GM04504 (cell line): ENCODE data around the gene KIAA1586.
"Not testable (repeated sequence)": the region's sequence is repeated elsewhere in the genome, so short reads cannot be mapped to it uniquely, and the experiment has no call there.

Experiments
- DNase-seq: peaks from one replicate; pipeline ENCODE4 v3.0.0-alpha.2; 2012; ENCODE audit warnings: low read depth

Gene KIAA1586

GRCh38 chr6:57044568-57044967 is 1.9 kb upstream of the KIAA1586 start:
- no peak for DNase-seq

GRCh38 chr6:57047257-57047585 is 728 bp downstream of the KIAA1586 start:
- DNase-seq = not testable (repeated sequence)

GRCh38 chr6:57047859-57048258 is 1.4 kb downstream of the KIAA1586 start:
- DNase-seq = not testable (repeated sequence)

- DNase-seq = no peak
Measured at GRCh38 chr6:57048577-57048976, 2.1 kb downstream of the KIAA1586 start.

- DNase-seq = no peak
Measured at GRCh38 chr6:57063847-57064246, 17.4 kb downstream of the KIAA1586 start.

- peak; percentile 5 for DNase-seq
Measured at GRCh38 chr6:57064809-57065208, 18.3 kb downstream of the KIAA1586 start.

GRCh38 chr6:57068061-57068460 is 21.6 kb downstream of the KIAA1586 start:
- no peak for DNase-seq

- DNase-seq = no peak
Measured at GRCh38 chr6:57069228-57069627, 22.7 kb downstream of the KIAA1586 start.

GRCh38 chr6:57069920-57070331 is 23.4 kb downstream of the KIAA1586 start:
- DNase-seq = no peak

- no peak for DNase-seq
Measured at GRCh38 chr6:57072108-57072507, 25.6 kb downstream of the KIAA1586 start.

- DNase-seq = no peak
Measured at GRCh38 chr6:57074383-57074782, 27.9 kb downstream of the KIAA1586 start.

GRCh38 chr6:57075092-57075491 is 28.6 kb downstream of the KIAA1586 start:
- DNase-seq = no peak

GRCh38 chr6:57078531-57079207 is 32.2 kb downstream of the KIAA1586 start:
- DNase-seq = no peak

- no peak for DNase-seq
Measured at GRCh38 chr6:57085471-57085870, 39.0 kb downstream of the KIAA1586 start.

GRCh38 chr6:57086843-57087242 is 40.4 kb downstream of the KIAA1586 start:
- DNase-seq = no peak

- no peak for DNase-seq
Measured at GRCh38 chr6:57087916-57088315, 41.4 kb downstream of the KIAA1586 start.

GRCh38 chr6:57089265-57089664 is 42.8 kb downstream of the KIAA1586 start:
- DNase-seq = no peak

GRCh38 chr6:57089687-57090457 is 43.4 kb downstream of the KIAA1586 start, which contains the start of gene ZNF451:
ZNF451 (plus strand) TSS chr6:57090188; CDS start chr6:57090254, 66 bp downstream.
- DNase-seq = peak; percentile 94

- DNase-seq = not testable (repeated sequence)
Measured at GRCh38 chr6:57090458-57091067, 44.1 kb downstream of the KIAA1586 start.

GRCh38 chr6:57091375-57091774 is 44.9 kb downstream of the KIAA1586 start:
- DNase-seq = not testable (repeated sequence)

GRCh38 chr6:57094689-57095088 is 48.2 kb downstream of the KIAA1586 start:
- DNase-seq = no peak

- peak; percentile 10 for DNase-seq
Measured at GRCh38 chr6:57097596-57097995, 51.1 kb downstream of the KIAA1586 start.

GRCh38 chr6:57102976-57103375 is 56.5 kb downstream of the KIAA1586 start:
- no peak for DNase-seq
